Loucy (cell line): ENCODE measurements around the gene GALNT1.

Source experiments
- H2AFZ ChIP-seq: fragments of 200-600 bp; sonication (generic); 2 replicates; pipeline ENCODE4 v1.6.0; 2016; ENCODE audit warnings: antibody characterized with exemption, mild to moderate bottlenecking, low read length, moderate library complexity
- H3F3A ChIP-seq: fragments of 200-600 bp; 2 replicates; pipeline ENCODE4 v1.6.0; 2016; ENCODE audit warnings: antibody characterized with exemption, low read depth, mild to moderate bottlenecking
- H3K27me3 ChIP-seq: fragments of 200-600 bp; sonication (generic); 2 replicates; pipeline ENCODE4 v1.6.1; 2014; ENCODE audit warnings: low read length, mild to moderate bottlenecking; ENCODE audit not compliant: insufficient read depth, poor library complexity, severe bottlenecking
- H3K36me3 ChIP-seq: fragments of 200-600 bp; sonication (generic); 2 replicates; pipeline ENCODE4 v1.6.1; 2016; ENCODE audit warnings: low read length; ENCODE audit not compliant: insufficient read depth
- H3K4me1 ChIP-seq: fragments of 200-600 bp; sonication (generic); 2 replicates; pipeline ENCODE4 v1.5.1; 2014; ENCODE audit warnings: low read length, mild to moderate bottlenecking; ENCODE audit not compliant: insufficient read depth, poor library complexity, severe bottlenecking
- H3K4me2 ChIP-seq: fragments of 200-600 bp; sonication (generic); 2 replicates; pipeline ENCODE4 v1.6.0; 2014; ENCODE audit warnings: antibody characterized with exemption, low read length, low read depth, mild to moderate bottlenecking; ENCODE audit not compliant: poor library complexity, severe bottlenecking
- H3K4me3 ChIP-seq: fragments of 200-600 bp; sonication (generic); 2 replicates; pipeline ENCODE4 v1.5.1; 2014; ENCODE audit warnings: low read length, mild to moderate bottlenecking, mixed read lengths; ENCODE audit not compliant: poor library complexity, severe bottlenecking
- H3K79me2 ChIP-seq: fragments of 200-600 bp; sonication (generic); 2 replicates; pipeline ENCODE4 v1.6.1; 2014; ENCODE audit warnings: low read length; ENCODE audit not compliant: insufficient read depth
- H3K9ac ChIP-seq: fragments of 200-600 bp; sonication (generic); 2 replicates; pipeline ENCODE4 v1.6.0; 2014; ENCODE audit warnings: mild to moderate bottlenecking, low read depth, low read length, moderate library complexity; ENCODE audit not compliant: poor library complexity, severe bottlenecking
- H3K9me2 ChIP-seq: fragments of 200-600 bp; sonication (generic); replicated peaks from 2 replicates; pipeline ENCODE4 v1.6.1; 2016; ENCODE audit warnings: low read depth, low read length, mixed read lengths
- H3K9me3 ChIP-seq: fragments of 200-600 bp; sonication (generic); 2 replicates; pipeline ENCODE4 v1.6.1; 2014; ENCODE audit warnings: mild to moderate bottlenecking, antibody characterized with exemption, low read length, low read depth; ENCODE audit not compliant: insufficient read depth
- H4K20me1 ChIP-seq: fragments of 200-600 bp; sonication (generic); 2 replicates; pipeline ENCODE4 v1.6.0; 2014; ENCODE audit warnings: antibody characterized with exemption, low read length, mild to moderate bottlenecking; ENCODE audit not compliant: insufficient read depth, poor library complexity, severe bottlenecking
- CTCF ChIP-seq: fragments of 200-600 bp; sonication (generic); conservative IDR thresholded peaks from 2 replicates; pipeline ENCODE4 v1.5.1; 2014; ENCODE audit warnings: mild to moderate bottlenecking, antibody characterized with exemption, low read length
- EZH2phosphoT487 ChIP-seq: fragments of 200-600 bp; IDR thresholded peaks from 2 replicates; pipeline ENCODE4 v1.6.1; 2018; ENCODE audit warnings: antibody characterized with exemption, mild to moderate bottlenecking, moderate library complexity, borderline replicate concordance

Gene GALNT1

GRCh38 chr18:35610724-35611123, 29.2 kb downstream of the GALNT1 start:
- no peak for TF ChIP-seq EZH2phosphoT487
- TF ChIP-seq CTCF, result no peak
- Histone ChIP-seq H3K9me3 (no peaks in the 10 kb centered on the region), H3K9ac (no peak overlapping the region), H4K20me1 (peaks cover 4% of the 10 kb centered on the region), H3K4me2 (no peak overlapping the region), H3K27me3 (no peaks in the 10 kb centered on the region), H3K79me2 (peaks cover 83% of the 10 kb centered on the region), H3K4me1 (peaks cover 30% of the 10 kb centered on the region), H3F3A (no peaks in the 10 kb centered on the region), H2AFZ (no peak overlapping the region), H3K4me3 (no peak overlapping the region), H3K36me3 (no peaks in the 10 kb centered on the region), H3K9me2 (no peaks in the 10 kb centered on the region)

- Histone ChIP-seq H2AFZ (no peak overlapping the region), H3K9me3 (no peaks in the 10 kb centered on the region), H3F3A (peaks cover 5% of the 10 kb centered on the region; the same call in 1 of the 2 replicates), H3K4me1 (peaks cover 30% of the 10 kb centered on the region), H3K4me3 (no peak overlapping the region), H3K36me3 (no peaks in the 10 kb centered on the region), H3K27me3 (no peaks in the 10 kb centered on the region), H3K79me2 (peaks cover 77% of the 10 kb centered on the region), H4K20me1 (peaks cover 1% of the 10 kb centered on the region), H3K4me2 (no peak overlapping the region), H3K9me2 (no peaks in the 10 kb centered on the region), H3K9ac (no peak overlapping the region)
- no peak for TF ChIP-seq CTCF
Measured at GRCh38 chr18:35611518-35611917, 30.0 kb downstream of the GALNT1 start.

- H3F3A ChIP-seq, result peaks cover 11% of the 10 kb centered on the region; the same call in 1 of the 2 replicates
- no peaks in the 10 kb centered on the region for H3K9me3 ChIP-seq
- H4K20me1 ChIP-seq, result peaks cover 3% of the 10 kb centered on the region
- no peak overlapping the region; the same call in 1 of the 2 replicates for H2AFZ ChIP-seq
- no peaks in the 10 kb centered on the region for H3K36me3 ChIP-seq
- peaks cover 71% of the 10 kb centered on the region for H3K79me2 ChIP-seq
- H3K4me3 ChIP-seq, result peak overlapping the region; percentile 69
- H3K9me2 ChIP-seq, result no peaks in the 10 kb centered on the region
- no peaks in the 10 kb centered on the region for H3K27me3 ChIP-seq
- TF ChIP-seq EZH2phosphoT487 (no peak), CTCF (no peak)
- H3K9ac ChIP-seq, result peak overlapping the region; percentile 58
- peaks cover 51% of the 10 kb centered on the region for H3K4me1 ChIP-seq
- peak overlapping the region; percentile 85 for H3K4me2 ChIP-seq
Measured at GRCh38 chr18:35616074-35616473, 34.5 kb downstream of the GALNT1 start.
